NCI-H2029 treated with DMSO at 0.1 percent for 48 hours (cell line): ENCODE measurements around the gene DMBX1.

Experiments
- DNase-seq: peaks from one replicate; lab custom pipeline; 2025; lab: John Stamatoyannopoulos, UW

The DMBX1 gene

GRCh38 chr1:46459315-46459714, 30.3 kb upstream of the DMBX1 start:
- DNase-seq, result no peak

GRCh38 chr1:46461017-46461808, 28.4 kb upstream of the DMBX1 start:
- no peak for DNase-seq

DNA sequence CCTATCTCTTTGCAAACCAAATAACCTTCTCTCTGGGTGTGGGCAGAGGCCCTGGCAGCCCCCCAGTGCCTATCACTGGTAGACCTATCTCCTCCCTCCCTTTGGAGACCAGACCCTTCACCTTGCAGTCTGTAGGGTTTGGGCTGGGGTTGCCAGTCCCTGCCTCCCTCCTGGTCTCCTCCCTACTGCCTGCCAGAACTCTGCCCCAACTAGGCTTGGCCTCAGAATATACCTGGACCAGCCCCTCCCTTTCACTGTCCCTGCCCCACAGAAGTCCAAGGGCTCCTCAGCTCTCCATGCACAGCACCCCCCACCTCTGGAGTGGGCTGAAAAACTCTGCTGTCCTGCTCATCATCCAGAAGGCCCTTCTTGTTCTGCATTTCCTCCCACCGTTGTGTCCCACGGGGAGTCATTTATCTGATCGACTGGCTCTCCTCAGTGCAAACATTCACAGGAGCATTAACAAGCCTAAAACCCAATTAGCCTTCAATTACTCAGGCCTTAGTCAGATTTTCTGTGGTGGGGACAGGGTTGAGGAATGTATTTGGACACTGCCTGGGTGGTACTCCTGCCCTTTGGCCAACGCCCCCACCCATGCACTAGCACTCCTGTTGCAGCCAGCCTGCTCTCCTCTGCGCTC, 27.7 kb upstream of the DMBX1 start:
- DNase-seq, result no peak

DNA sequence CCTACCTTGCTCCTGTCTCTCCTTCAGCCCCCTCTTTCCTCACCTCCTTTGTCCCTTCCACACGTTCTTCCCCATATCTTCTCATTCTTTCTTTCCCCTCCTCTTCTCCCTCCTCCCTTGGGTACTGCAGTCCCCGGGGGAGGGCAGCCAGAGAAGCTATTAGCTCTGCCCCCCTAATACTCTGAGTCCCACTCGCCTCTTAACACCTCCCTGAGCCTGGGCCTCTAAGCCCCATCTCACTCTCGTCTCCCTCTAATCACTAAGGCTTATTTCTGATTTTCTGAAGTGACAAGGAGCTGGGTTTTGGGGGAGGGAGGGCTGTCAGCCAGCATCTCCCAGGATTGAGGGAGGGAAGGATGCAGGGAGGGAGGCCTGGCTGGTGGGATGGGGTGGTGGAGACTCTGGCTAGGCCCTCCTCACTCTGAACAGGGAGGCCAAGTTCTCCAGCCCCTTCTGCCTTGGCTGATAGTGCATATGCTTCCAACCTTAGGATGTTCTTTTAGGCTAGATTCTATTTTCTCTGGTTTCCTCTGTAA, 25.6 kb upstream of the DMBX1 start:
- no peak for DNase-seq

DNA sequence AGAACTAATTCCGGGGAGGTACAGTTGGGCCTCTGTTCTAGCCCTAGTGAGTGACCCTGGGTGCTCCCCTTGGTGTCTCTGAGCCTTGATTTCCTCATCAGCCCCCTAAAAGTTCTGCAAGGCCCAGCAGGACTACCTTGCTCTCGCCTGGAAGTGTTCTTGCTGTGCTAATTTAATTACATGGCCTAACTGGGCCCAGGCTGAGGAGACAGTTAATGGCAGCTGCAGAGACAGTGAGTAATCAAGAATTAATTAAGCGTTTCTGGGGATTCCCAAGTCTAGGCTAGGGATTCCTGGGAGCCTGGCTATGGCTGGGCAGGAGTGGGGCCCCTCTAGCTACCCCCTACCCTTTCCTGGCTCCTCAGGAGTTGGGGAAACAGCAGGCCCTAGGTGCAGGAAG, 24.7 kb upstream of the DMBX1 start:
- DNase-seq, result no peak

GRCh38 chr1:46465981-46466476, 23.6 kb upstream of the DMBX1 start:
- no peak for DNase-seq

- no peak for DNase-seq
Observed at GRCh38 chr1:46466477-46467182, 23.0 kb upstream of the DMBX1 start.

- DNase-seq, result no peak
Observed at GRCh38 chr1:46467183-46467504, 22.5 kb upstream of the DMBX1 start.

DNA sequence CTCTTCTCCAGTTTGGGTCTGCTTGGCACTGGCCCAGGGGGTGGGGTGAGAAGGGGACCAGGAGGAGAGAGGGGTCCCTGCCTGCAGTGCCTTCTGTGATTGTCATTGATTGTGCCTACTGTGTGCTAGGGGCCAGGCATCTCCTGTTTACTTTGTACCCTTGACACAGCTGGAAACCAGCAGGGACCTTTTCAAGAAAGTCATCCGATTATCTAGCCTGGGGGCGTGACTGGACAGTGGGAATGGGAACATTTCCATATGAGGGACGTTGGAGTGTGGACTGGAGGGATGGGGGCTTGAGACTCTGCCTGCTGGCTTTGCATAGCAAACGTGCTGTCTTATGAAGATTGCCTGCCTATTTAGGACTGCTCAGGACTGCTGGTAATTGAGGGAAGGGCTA, 19.8 kb upstream of the DMBX1 start:
- no peak for DNase-seq

DNA sequence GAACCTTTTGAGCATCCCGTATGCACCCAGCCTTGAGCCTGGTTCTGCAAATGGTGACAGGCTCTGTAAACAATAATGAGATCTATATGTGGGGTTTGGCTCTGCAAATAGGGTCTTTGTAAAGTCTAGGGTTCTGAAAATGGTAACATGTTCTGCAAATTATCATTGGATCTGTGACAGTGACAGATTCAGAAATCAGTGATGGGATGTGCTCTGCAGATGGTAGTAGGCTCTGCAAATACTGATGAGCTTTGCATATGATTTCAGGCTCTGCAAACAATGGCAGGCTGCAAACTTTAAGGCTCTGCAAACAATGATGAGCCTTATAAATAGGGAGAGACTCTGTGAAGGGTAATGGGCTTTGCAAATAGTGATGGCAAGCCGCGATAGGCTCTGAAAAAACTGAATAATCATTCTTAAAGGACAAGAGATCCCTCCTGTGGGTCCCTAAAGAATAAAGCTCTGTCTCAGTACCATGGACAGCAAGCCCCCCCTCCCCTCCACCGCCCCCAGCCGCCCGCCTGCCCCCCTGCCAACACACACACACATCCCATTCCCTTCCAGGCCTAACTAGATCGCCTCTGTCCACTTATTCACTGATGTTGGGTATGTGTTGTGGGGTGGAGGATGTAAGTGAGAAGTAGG, 17.7 kb upstream of the DMBX1 start:
- no peak for DNase-seq

DNA sequence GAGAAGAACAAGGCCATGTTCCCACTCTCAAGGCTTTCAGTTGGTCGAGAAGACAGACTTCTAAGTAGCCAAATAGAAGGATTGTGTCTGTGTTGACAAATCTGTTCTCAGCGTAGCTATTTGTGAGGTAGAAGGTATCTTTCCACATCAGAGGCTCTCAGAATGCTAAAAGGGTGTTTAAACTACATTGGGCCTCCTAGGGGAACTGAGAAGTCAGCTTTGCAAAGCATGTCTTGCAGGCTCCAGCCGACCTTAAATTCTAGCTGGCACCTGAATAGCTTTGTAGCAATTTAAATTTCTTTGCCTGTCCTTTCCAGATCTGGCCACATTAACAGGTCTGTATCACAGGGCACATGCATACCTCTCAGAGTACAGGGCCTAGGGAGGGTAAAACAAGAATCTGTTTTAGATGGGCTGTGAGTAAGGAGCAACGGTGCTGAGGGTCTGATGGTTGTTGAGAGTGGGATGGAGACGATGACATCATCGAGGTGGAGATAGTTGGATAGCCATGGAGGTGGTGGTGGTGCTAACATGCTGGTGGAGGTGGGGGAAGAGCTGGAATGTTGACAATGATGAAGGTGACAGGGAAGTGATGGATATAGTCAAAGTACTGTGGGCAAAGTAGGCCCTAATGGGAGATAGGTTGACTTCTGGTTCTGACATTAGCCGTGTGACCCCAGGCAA, 17.0 kb upstream of the DMBX1 start:
- DNase-seq, result no peak

- no peak for DNase-seq
Observed at GRCh38 chr1:46473991-46474390, 15.6 kb upstream of the DMBX1 start.

DNA sequence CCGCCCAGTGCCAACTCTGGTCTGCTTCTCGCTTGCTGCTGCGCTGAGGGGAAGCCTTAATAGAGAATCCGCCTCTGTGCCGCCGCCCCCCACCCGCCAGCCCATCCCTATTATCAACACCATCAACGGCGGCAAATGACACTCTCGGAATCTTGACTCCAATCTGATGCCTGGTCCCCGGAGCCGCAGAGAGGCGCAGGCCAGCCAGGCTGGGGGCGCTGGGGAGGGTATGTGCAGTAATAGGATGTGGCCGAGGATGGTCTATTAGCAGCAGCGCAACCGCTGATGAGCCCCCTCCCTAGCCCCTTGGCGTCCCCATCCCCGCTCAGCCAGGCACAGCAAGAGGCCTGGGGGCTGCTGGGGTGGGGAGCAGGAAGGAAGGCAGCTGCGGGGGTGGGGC, 15.1 kb upstream of the DMBX1 start:
- no peak for DNase-seq

DNA sequence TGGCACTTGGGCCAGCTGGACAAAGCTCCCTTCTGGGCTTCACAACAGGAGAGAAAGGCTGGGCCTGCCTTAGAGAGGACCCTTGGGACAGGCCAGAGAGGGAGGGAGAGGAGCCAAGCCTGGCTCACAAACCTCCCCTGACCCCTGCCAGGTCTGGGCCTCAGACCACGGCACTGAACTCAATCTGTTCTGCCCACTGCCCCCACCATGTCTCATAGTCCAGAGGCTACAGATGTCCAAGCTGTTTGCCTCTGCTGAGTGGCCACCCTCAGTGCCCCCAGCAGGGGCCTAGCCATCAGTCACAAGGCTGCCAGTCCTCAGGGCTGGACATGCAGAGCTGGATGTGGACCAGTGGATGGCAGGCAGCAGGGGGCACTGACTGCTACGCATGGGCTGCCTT, 13.0 kb upstream of the DMBX1 start:
- no peak for DNase-seq

GRCh38 chr1:46477153-46477929, 12.3 kb upstream of the DMBX1 start:
- peak; percentile 89 for DNase-seq

GRCh38 chr1:46478721-46479485, 10.7 kb upstream of the DMBX1 start:
- no peak for DNase-seq

- DNase-seq, result no peak
Observed at GRCh38 chr1:46479744-46480350, 9.8 kb upstream of the DMBX1 start.

DNA sequence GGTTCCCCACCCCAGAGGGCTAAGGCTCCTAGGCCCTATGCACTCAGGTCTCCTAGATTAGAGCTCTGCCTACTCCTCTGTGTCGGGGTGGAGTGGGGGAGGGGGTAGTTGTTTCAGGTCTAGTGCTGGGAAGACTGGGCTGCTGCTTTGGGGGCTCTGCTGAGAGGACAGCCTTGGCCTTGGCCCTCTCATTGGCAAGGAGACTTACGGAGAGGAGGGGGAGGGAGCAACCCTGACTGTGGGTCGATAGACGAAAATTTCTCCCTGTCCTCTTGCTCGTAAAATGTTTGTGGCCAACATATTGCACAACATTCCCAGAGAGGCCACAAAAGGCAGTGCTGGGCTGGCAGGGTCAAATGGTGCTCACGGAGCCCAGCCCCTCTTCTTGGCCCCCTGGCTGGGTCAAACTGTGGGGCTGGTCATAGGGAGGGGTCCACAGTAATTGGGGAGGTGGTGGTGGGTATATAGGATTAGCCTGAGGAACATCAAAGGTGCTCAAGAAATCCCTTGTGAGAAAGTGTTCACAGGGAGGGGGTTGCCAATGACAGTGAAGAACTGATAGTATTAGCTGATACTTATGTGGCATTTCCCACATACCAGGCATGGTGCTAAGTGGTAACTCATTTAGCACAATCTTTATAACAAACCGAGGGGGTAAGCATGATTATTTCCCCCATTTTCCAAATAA, 8.5 kb upstream of the DMBX1 start:
- DNase-seq, result no peak

GRCh38 chr1:46481961-46482360, 7.7 kb upstream of the DMBX1 start:
- DNase-seq, result no peak
